Measurements from ENCODE around the gene CTSZ. TPM values are rescaled to one million over a fixed set of nuclear protein-coding genes. Genes with fewer than 3 reads are reported as not detected.
"Not testable (repeated sequence)": the region's sequence is repeated elsewhere in the genome, so short reads cannot be mapped to it uniquely, and the experiment has no call there.

CTSZ gene
- total RNA-seq, 1 experiment from 2014 or later, result 19.7 TPM

DNA sequence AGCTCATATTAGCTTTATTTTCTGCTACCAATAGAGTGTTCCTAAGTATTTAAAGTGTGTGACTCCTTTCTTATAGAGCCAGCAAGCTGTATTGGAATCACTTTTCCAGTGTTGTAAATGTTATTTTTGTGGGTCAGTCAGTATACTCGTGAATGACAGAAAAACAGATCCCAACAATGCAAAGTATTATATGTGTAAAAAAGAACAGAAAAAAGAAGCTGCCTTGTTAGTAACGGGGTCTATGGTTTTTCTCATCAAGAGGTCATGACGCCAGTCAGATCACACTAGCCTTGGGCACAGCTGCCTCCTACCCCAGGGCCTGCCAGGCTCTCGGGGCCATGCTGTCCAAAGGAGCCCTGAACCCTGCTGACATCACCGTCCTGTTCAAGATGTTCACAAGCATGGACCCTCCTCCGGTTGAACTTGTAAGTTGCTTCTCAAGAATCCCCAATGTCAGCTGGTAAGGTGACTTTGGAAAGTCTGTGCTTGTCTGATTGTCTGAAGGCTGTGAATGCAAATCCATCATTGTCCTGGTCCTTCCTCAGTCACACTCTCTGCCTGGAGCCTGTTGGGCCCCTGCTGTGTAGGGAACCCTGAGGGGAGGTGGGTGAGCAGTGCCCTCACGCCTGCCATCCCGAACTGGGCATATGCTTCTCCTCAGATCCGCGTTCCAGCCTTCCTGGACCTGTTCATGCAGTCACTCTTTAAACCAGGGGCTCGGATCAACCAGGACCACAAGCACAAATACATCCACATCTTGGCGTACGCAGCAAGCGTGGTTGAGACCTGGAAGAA lies 16.2 kb downstream of the CTSZ start:
- peaks cover 66% of the 10 kb centered on the region for H3K36me3 ChIP-seq (replicated peaks; ENCODE audit: control insufficient read depth, insufficient read depth, low read length)
- no peak overlapping the region for H3K4me3 ChIP-seq (ENCODE audit: insufficient read depth, low read depth, low read length)
- DNase-seq, result no peak
- no peaks in the 10 kb centered on the region for H3K27me3 ChIP-seq (ENCODE audit: control insufficient read depth, insufficient read depth, low read length)

DNA sequence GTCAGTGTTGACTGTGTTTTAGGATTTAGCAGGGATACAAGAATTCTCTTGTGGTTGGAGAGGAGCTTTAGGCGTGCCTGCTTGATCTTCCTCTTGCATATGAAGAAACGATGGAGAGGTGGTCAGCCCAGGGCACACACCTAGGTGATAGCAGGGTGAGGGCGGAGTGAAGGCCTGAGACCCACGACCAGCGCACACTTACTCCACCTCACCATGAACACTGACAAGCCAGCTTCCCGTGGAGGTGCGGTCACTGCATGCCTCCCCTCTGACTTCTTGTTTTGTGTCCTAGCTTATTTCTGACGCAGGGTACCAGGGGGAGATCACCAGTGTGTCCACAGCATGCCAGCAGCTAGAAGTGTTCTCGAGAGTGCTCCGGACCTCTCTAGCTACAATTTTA lies 17.9 kb downstream of the CTSZ start:
- Histone ChIP-seq H3K36me3 (replicated peaks; ENCODE audit: control insufficient read depth, insufficient read depth, low read length) (peaks cover 55% of the 10 kb centered on the region), H3K27me3 (ENCODE audit: control insufficient read depth, insufficient read depth, low read length) (no peaks in the 10 kb centered on the region), H3K4me3 (ENCODE audit: insufficient read depth, low read depth, low read length) (no peak overlapping the region)
- no peak for DNase-seq

DNA sequence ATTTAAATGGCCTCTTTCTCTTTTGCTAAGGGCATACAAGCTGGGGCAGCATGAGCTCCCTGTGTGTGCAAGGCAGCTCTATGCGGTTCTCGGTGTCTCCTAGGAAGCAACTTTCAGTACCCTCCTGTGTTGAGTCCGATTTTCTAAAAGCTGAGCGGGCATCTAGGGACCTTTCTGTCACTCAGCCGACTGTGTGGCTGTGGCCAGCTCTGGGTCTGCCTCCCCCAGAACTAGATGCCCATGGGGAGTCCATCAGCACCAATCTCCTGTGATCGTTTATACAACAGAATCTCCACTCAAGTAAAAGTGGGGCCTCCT lies 18.5 kb downstream of the CTSZ start:
- no peak for DNase-seq
- no peak overlapping the region for H3K4me3 ChIP-seq (ENCODE audit: insufficient read depth, low read depth, low read length)
- H3K36me3 ChIP-seq (replicated peaks; ENCODE audit: control insufficient read depth, insufficient read depth, low read length), result peaks cover 52% of the 10 kb centered on the region
- no peaks in the 10 kb centered on the region for H3K27me3 ChIP-seq (ENCODE audit: control insufficient read depth, insufficient read depth, low read length)

DNA sequence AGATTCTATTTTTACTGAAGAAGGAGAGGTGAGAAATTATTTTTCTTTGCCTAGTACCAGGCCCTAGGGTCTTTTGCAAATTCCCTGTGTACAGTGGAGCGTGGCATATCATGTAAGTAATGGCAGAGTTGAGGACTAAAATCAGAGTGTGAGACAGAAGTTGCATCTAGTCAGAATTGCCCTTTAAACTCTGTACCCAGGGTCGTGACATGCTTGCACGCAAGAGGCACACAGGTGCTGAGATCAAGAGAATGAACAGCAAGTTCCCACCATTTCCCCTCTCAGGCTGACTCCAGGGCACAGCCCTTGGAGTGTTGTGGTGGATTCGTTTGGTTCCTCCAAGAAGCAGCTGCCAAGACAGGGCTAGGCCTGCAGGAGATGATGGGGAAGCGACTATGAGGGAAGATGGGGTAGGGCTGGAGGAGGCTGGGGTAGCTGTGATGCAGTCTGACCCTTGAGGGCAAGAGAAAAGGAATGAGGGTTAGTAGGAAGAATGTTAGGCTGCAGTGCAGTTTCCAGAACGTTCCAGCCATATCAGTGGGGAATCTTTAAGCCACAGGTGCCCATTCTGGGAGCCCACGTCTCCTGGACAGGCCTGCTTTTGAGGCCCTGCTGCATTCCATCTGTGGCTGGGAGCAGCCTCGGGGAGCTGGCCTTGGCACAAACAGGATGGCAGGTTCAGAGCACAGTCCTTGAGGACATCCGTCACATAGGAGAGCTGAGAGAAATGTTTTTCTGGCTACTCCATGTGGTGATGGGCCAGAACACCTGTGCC lies 19.1 kb downstream of the CTSZ start:
- peaks cover 47% of the 10 kb centered on the region for H3K36me3 ChIP-seq (replicated peaks; ENCODE audit: control insufficient read depth, insufficient read depth, low read length)
- H3K4me3 ChIP-seq (ENCODE audit: insufficient read depth, low read depth, low read length), result no peak overlapping the region
- DNase-seq, result no peak
- no peaks in the 10 kb centered on the region for H3K27me3 ChIP-seq (ENCODE audit: control insufficient read depth, insufficient read depth, low read length)

DNA sequence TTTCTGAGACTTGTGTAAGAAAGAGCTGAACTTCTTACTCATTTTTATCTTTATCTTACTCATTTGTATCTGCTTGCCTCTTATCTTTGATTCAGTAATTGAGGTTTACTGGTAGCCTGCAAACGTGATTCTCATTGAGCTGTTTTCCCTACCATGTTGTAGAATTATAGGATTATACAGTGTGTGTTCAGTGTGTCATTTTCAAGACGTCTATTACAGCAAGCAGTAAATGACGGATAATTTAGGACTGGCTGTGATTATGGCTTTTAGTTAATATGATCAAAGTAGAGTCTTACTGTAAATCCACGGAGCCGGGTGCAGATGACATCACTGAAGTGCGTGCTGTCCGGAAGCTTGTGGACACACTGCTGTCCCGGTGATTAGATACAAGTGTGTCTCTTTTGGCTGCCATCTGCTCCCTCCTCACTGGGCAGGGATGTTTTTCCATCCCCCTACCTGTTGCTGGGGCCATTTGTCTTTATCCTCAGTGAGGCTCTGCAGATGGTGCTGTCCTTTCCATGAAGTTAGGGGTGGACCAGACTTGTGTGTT lies 20.0 kb downstream of the CTSZ start:
- Histone ChIP-seq H3K36me3 (replicated peaks; ENCODE audit: control insufficient read depth, insufficient read depth, low read length) (peaks cover 40% of the 10 kb centered on the region), H3K4me3 (ENCODE audit: insufficient read depth, low read depth, low read length) (no peak overlapping the region), H3K27me3 (ENCODE audit: control insufficient read depth, insufficient read depth, low read length) (no peaks in the 10 kb centered on the region)
- DNase-seq, result no peak

DNA sequence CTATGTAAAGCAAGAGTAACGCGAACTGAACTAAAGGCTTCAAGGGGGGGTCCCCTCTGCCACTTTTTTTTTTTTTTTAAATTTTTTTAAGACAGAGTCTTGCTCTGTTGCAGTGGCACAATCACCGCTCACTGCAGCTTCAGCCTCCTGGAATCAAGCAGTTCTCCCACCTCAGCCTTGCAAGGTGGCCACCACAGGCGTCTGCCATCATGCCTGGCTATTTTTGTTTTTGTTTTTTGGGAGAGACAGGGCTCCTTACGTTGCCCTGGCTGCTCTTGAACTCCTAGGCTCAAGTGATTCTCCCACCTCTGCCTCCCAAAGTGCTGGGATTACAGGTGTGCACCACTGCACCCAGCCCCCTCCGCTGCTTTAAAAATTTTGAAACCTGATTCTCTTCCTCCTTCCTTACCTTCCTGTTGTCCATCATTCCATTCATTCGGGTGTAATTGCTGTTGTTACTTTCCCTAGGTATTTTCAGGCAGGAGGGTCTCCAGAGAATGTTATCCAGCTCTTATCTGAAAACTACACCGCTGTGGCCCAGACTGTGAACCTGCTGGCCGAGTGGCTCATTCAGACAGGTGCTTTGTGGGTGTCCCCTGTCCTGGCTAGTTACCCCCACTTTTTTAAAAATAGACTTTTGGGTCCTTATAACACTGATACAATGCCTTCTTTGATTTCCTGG lies 20.6 kb downstream of the CTSZ start:
- DNase-seq, result no peak
- Histone ChIP-seq H3K36me3 (replicated peaks; ENCODE audit: control insufficient read depth, insufficient read depth, low read length) (peaks cover 36% of the 10 kb centered on the region), H3K27me3 (ENCODE audit: control insufficient read depth, insufficient read depth, low read length) (no peaks in the 10 kb centered on the region), H3K4me3 (ENCODE audit: insufficient read depth, low read depth, low read length) (no peak overlapping the region)

DNA sequence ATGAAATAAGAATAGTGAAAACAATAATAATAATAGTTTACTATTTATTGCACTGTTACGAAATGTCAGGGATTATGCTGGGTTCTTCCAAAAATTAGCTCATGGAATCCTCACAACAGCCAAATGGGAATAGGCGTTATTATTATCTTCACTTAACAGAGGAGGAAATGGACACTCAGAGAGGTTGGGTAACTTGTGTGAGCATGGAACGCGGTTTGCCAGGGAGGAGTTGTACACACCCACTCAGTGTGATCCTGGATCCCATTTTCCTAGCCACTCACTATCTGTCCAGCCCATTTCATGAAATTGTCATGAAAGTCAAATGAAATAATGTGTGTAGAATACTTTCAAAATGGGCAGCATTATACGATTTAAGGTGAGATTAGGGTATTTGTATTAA lies 21.4 kb downstream of the CTSZ start:
- H3K4me3 ChIP-seq (ENCODE audit: insufficient read depth, low read depth, low read length), result no peak overlapping the region
- peaks cover 28% of the 10 kb centered on the region for H3K36me3 ChIP-seq (replicated peaks; ENCODE audit: control insufficient read depth, insufficient read depth, low read length)
- no peaks in the 10 kb centered on the region for H3K27me3 ChIP-seq (ENCODE audit: control insufficient read depth, insufficient read depth, low read length)
- DNase-seq, result no peak

DNA sequence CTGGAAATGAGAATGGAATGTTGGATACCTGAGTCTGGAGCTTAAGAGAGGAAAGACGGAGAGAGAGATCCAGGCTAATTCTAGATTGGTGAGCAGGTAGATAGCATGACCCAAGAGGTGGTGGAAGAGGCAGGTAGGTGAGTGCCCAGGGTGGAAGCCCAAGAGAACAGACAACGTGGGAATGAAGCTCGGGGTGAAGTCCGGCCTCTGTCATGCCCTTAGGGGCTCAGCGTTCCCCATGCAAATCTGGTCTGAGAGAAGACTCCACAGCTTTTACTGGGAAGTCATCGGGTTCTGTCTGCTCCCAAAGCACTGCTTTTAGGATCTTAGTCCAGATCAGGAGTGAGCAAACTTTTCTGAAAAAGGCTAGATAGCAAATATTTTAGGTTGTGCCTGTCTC lies 22.4 kb downstream of the CTSZ start:
- H3K27me3 ChIP-seq (ENCODE audit: control insufficient read depth, insufficient read depth, low read length), result no peaks in the 10 kb centered on the region
- peaks cover 26% of the 10 kb centered on the region for H3K36me3 ChIP-seq (replicated peaks; ENCODE audit: control insufficient read depth, insufficient read depth, low read length)
- H3K4me3 ChIP-seq (ENCODE audit: insufficient read depth, low read depth, low read length), result no peak overlapping the region
- DNase-seq, result no peak

DNA sequence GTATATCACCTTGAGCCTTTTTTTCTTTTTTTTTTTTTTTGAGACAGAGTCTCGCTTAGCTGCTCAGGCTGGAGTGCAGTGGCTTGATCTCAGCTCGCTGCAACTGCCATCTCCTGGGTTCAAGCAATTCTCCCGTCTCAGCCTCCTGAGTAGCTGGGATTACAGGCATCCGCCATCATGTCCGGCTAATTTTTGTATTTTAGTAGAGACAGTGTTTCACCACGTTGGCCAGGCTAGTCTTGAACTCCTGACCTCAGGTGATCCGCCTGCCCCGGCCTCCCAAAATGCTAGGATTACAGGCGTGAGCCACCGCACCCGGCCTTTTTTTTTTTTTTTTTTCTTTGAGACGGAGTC lies 24.0 kb downstream of the CTSZ start:
- H3K4me3 ChIP-seq (ENCODE audit: insufficient read depth, low read depth, low read length); H3K27me3 ChIP-seq (ENCODE audit: control insufficient read depth, insufficient read depth, low read length); DNase-seq: not testable (repeated sequence)
- H3K36me3 ChIP-seq (replicated peaks; ENCODE audit: control insufficient read depth, insufficient read depth, low read length), result peaks cover 16% of the 10 kb centered on the region

DNA sequence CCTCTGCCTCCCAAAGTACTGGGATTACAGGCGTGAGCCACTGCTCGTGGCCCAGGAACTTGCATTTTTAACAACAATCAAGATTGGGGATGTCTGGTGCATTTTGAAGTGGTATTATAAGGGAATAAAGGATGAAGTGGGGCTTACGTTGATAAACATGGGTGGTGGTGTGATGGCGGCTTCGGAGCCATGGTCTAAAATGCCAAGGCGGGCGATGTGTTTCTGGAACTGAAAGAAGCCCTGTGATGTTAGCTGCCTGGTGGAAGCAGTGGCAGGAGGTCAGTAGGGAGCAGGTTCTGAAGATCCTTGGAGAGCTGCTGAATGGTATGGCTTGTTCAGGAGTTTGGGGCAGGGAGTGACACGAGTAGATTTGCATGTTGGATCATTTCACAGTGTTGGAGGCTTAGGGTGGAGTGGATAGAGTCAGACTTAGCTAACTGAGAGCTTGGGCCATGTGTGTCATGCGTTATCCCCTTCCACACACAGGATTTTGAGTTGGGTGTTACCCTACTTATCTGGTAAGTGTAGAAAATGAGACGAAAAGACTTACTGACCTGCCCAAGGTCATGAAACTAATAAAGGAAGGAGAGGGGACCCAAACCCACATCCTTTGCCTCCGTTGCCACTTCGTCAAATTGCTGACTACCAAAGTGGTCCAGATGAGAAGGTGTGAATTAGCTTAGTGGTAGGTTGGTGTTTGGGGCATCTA lies 24.5 kb downstream of the CTSZ start:
- DNase-seq, result peak; percentile 8
- no peak overlapping the region for H3K4me3 ChIP-seq (ENCODE audit: insufficient read depth, low read depth, low read length)
- peaks cover 11% of the 10 kb centered on the region for H3K36me3 ChIP-seq (replicated peaks; ENCODE audit: control insufficient read depth, insufficient read depth, low read length)
- H3K27me3 ChIP-seq (ENCODE audit: control insufficient read depth, insufficient read depth, low read length), result no peaks in the 10 kb centered on the region

DNA sequence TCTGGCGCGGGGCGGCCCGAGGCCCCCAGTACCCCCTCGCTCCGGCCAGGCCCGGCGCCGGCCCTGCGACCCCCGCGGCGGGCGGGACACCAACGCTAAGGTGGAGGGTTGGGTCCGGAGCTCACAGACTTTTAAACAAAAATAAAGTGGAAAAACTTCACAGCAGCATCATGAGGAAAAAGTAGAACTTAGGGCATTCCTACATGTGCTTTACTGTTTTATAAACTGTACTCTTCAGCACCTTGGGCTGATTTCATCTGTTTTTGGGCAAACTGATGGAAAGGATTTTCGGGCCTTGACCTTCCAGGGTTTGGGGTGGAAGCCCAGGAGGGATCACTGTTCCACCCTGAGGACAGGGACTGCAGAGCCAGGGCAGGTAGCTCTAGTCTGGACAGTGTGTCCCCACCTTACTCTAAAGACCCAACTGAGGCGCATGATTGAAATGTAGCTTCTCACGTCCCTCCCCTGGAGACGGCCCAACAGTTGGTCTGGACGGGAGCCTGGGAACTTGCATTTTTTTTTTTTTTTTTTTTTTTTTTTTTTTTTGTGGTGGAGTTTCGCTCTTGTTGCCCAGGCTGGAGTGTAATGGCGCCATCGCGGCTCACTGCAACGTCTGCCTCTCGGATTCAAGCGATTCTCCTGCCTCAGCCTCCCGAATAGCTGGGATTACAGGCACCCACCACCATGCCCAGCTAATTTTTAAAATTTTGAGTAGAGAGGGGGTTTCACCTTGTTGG lies 25.3 kb downstream of the CTSZ start:
- DNase-seq, result peak; percentile 71
- H3K4me3 ChIP-seq (ENCODE audit: insufficient read depth, low read depth, low read length), result peak overlapping the region; percentile 63
- peaks cover 6% of the 10 kb centered on the region for H3K36me3 ChIP-seq (replicated peaks; ENCODE audit: control insufficient read depth, insufficient read depth, low read length)
- H3K27me3 ChIP-seq (ENCODE audit: control insufficient read depth, insufficient read depth, low read length), result no peaks in the 10 kb centered on the region

DNA sequence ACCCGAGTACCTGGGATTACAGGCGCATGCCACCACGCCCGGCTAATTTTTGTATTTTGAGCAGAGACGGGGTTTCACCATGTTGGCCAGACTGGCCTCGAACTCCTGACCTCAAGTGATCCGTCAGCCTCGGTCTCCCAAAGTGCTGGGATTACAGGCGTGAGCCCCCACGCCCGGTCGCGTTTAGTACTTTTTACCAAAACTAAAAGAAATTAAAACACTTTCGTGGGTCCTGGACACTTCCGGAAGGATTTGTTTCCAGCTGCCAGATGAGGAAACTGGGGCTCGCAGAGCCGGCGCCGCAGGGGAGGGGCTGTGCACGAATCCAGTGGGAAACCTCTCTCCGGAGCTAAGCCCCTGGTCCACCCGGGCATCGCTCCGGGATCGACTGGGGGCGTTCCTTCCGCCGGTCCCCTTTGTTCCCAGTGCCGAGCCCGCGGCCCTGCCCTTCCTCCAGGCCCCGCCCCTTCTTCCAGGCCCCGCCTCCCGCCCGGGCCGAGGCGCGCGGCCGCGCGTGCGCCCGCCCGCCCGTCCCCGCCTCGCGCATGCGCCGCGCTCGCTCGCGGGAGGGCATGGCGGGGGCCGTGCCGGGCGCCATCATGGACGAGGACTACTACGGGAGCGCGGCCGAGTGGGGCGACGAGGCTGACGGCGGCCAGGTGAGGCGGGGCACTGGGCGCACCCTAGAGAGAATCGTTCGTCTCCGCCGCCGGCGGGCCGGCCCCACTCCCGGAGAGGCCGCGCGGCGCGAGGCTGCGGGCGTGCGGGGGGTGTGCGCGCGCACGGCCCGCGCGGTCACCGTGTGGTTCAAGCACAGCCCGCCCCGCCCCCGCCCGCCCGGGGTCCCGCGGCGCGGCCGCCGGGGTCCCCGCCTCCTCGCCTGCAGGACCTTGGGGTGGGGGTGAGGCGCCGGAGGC lies 26.1 kb downstream of the CTSZ start, which contains the start of gene NELFCD:
NELFCD (plus strand) TSS at position 546 of the 917 bp plus-strand sequence; CDS start at position 600, 54 bp downstream.
- peak; percentile 100 for DNase-seq
- Histone ChIP-seq H3K4me3 (ENCODE audit: insufficient read depth, low read depth, low read length) (peak within 1 kb of the TSS; percentile 63), H3K36me3 (replicated peaks; ENCODE audit: control insufficient read depth, insufficient read depth, low read length) (peaks cover under 1% of the 10 kb centered on the region), H3K27me3 (ENCODE audit: control insufficient read depth, insufficient read depth, low read length) (no peaks in the 10 kb centered on the region)
